Thymus (tissue), 11 donors: Measurements from ENCODE around the gene S100A14. TPM values are rescaled to one million over a fixed set of nuclear protein-coding genes. Genes with fewer than 3 reads are reported as not detected.
"Not testable (repeated sequence)": the region's sequence is repeated elsewhere in the genome, so short reads cannot be mapped to it uniquely, and the experiment has no call there.

ENCODE experiments used
- DNase-seq, 9 donors: peaks; one replicate each; pipeline ENCODE4 v3.0.0-alpha.2; 2013; ENCODE audit warnings: low spot score in 9 of 9, low read depth in 6 of 9, missing footprints in 1 of 9
- H3K27ac ChIP-seq, 2 donors: one replicate each; pipeline ENCODE4 v1.5.1; 2013; ENCODE audit warnings: control low read depth in 1 of 2, low read depth in 1 of 2, low read length in 1 of 2, mild to moderate bottlenecking in 1 of 2, moderate library complexity in 1 of 2
- H3K27me3 ChIP-seq, 2 donors: one replicate each; pipeline ENCODE4 v1.5.1; 2013; ENCODE audit warnings: low read length in 1 of 2; ENCODE audit not compliant: control insufficient read depth in 2 of 2, insufficient read depth in 1 of 2
- H3K36me3 ChIP-seq, 2 donors: one replicate each; pipeline ENCODE4 v1.5.1; 2013; ENCODE audit warnings: low read length in 1 of 2, mild to moderate bottlenecking in 1 of 2, moderate library complexity in 1 of 2; ENCODE audit not compliant: control insufficient read depth in 2 of 2, insufficient read depth in 2 of 2
- H3K4me1 ChIP-seq, 2 donors: one replicate each; pipeline ENCODE4 v1.5.1; 2013; ENCODE audit warnings: low read length in 2 of 2; ENCODE audit not compliant: control insufficient read depth in 2 of 2, insufficient read depth in 2 of 2
- H3K4me3 ChIP-seq, 2 donors: one replicate each; pipeline ENCODE4 v1.5.1; 2013; ENCODE audit warnings: low read length in 2 of 2, control low read depth in 1 of 2, mild to moderate bottlenecking in 1 of 2
- H3K9me3 ChIP-seq, 2 donors: one replicate each; pipeline ENCODE4 v1.5.1; 2013; ENCODE audit warnings: low read length in 1 of 2, mild to moderate bottlenecking in 1 of 2; ENCODE audit not compliant: control insufficient read depth in 2 of 2, insufficient read depth in 1 of 2
- WGBS: extraction: QIAGEN DNeasy Blood & Tissue Kit; methylation state at CpG from one replicate; pipeline ENCODE4 v1.1.7; 2013; 5-methylcytosine and 5-hydroxymethylcytosine counted together
- polyA plus RNA-seq: library from polyadenylated mRNA; stranded (reverse); fragments of 200-250 nt; gene quantifications from one replicate; pipeline ENCODE4 v1.2.3, GENCODE V29; 2013
- total RNA-seq: library from RNA; stranded (reverse); fragments of 120-200 nt; gene quantifications from one replicate; pipeline ENCODE4 v1.2.4, GENCODE V29; 2013
- donor health status: healthy.

S100A14 gene
- total and polyA plus RNA-seq, 2 donors = 137 to 302 TPM

- Histone ChIP-seq H3K27me3 (no peaks in the 10 kb centered on the region), H3K27ac (no peak overlapping the region), H3K4me1 (peaks cover 9 to 12% of the 10 kb centered on the region in 2 donors), H3K9me3 (no peaks in the 10 kb centered on the region), H3K4me3 (no peak overlapping the region), H3K36me3 (peaks cover 78 to 85% of the 10 kb centered on the region in 2 donors)
- DNase-seq = no peak
These were observed 27.7 kb upstream of the S100A14 start for GRCh38 chr1:153643816-153644215.

GRCh38 chr1:153643100-153643499 is 27.0 kb upstream of the S100A14 start:
- H3K9me3 ChIP-seq = no peaks in the 10 kb centered on the region
- DNase-seq = no peak
- no peak overlapping the region for H3K27ac ChIP-seq
- H3K4me3 ChIP-seq = no peak overlapping the region
- H3K4me1 ChIP-seq = peaks cover 7% of the 10 kb centered on the region in 2 donors
- peaks cover 82 to 92% of the 10 kb centered on the region in 2 donors for H3K36me3 ChIP-seq
- no peaks in the 10 kb centered on the region for H3K27me3 ChIP-seq
- WGBS = 99% methylated on average over 11 of the region's 11 CpGs

- peaks cover 86 to 96% of the 10 kb centered on the region in 2 donors for H3K36me3 ChIP-seq
- H3K9me3 ChIP-seq = no peaks in the 10 kb centered on the region
- no peak overlapping the region for H3K4me3 ChIP-seq
- H3K27ac ChIP-seq = no peak overlapping the region
- DNase-seq = no peak
- H3K4me1 ChIP-seq = peaks cover 4 to 7% of the 10 kb centered on the region in 2 donors
- no peaks in the 10 kb centered on the region for H3K27me3 ChIP-seq
- 96% methylated on average over 11 of the region's 11 CpGs for WGBS
These were observed 26.0 kb upstream of the S100A14 start for GRCh38 chr1:153642161-153642560.

- Histone ChIP-seq H3K36me3 (peaks cover 85 to 98% of the 10 kb centered on the region in 2 donors), H3K4me1 (peaks cover 4 to 11% of the 10 kb centered on the region in 2 donors), H3K9me3 (no peaks in the 10 kb centered on the region), H3K27me3 (no peaks in the 10 kb centered on the region), H3K27ac (no peak overlapping the region), H3K4me3 (no peak overlapping the region)
- DNase-seq = no peak
- WGBS = 90% methylated on average over 6 of the region's 6 CpGs
These were observed 24.7 kb upstream of the S100A14 start for GRCh38 chr1:153640861-153641260.

GRCh38 chr1:153640213-153640612 is 24.1 kb upstream of the S100A14 start:
- H3K4me3 ChIP-seq, H3K9me3 ChIP-seq, H3K27ac ChIP-seq, H3K27me3 ChIP-seq, DNase-seq: not testable (repeated sequence)
- Histone ChIP-seq H3K4me1 (peaks cover 10 to 14% of the 10 kb centered on the region in 2 donors), H3K36me3 (peaks cover 80 to 95% of the 10 kb centered on the region in 2 donors)
- 98% methylated on average over 5 of the region's 5 CpGs for WGBS

- no peak for DNase-seq
- Histone ChIP-seq H3K27me3 (no peaks in the 10 kb centered on the region), H3K9me3 (no peaks in the 10 kb centered on the region), H3K36me3 (peaks cover 75 to 87% of the 10 kb centered on the region in 2 donors), H3K4me1 (peaks cover 14% of the 10 kb centered on the region in 2 donors), H3K27ac (no peak overlapping the region), H3K4me3 (no peak overlapping the region)
- WGBS = 98% methylated on average over 3 of the region's 3 CpGs
These were observed 23.2 kb upstream of the S100A14 start for GRCh38 chr1:153639280-153639679.

GRCh38 chr1:153638261-153638660 is 22.1 kb upstream of the S100A14 start:
- Histone ChIP-seq H3K27me3 (no peaks in the 10 kb centered on the region), H3K36me3 (peaks cover 66 to 77% of the 10 kb centered on the region in 2 donors), H3K4me1 (peaks cover 14 to 18% of the 10 kb centered on the region in 2 donors), H3K4me3 (no peak overlapping the region), H3K9me3 (peaks cover 0 to 6% of the 10 kb centered on the region in 2 donors), H3K27ac (no peak overlapping the region)
- no peak for DNase-seq
- WGBS = 98% methylated on average over 6 of the region's 6 CpGs

GRCh38 chr1:153636312-153636711 is 20.2 kb upstream of the S100A14 start:
- DNase-seq = no peak
- Histone ChIP-seq H3K36me3 (peaks cover 48 to 57% of the 10 kb centered on the region in 2 donors), H3K4me3 (no peak overlapping the region), H3K4me1 (peaks cover 14 to 21% of the 10 kb centered on the region in 2 donors), H3K27me3 (no peaks in the 10 kb centered on the region), H3K9me3 (peaks cover 0 to 6% of the 10 kb centered on the region in 2 donors), H3K27ac (no peak overlapping the region)
- 97% methylated on average over 9 of the region's 9 CpGs for WGBS

GRCh38 chr1:153635872-153636271 is 19.7 kb upstream of the S100A14 start:
- DNase-seq = no peak
- Histone ChIP-seq H3K27ac (no peak overlapping the region), H3K27me3 (no peaks in the 10 kb centered on the region), H3K36me3 (peaks cover 45 to 53% of the 10 kb centered on the region in 2 donors), H3K4me1 (peaks cover 14 to 21% of the 10 kb centered on the region in 2 donors), H3K4me3 (no peak overlapping the region), H3K9me3 (peaks cover 0 to 6% of the 10 kb centered on the region in 2 donors)
- WGBS = 97% methylated on average over 7 of the region's 7 CpGs
